DMS53 treated with DMSO at 0.1 percent for 48 hours (cell line): ENCODE data around the gene TSPAN4.

Experiments used
- DNase-seq: peaks from one replicate; lab custom pipeline; 2025; ENCODE audit not compliant: unreplicated experiment; lab: John Stamatoyannopoulos, UW

TSPAN4 gene

DNA sequence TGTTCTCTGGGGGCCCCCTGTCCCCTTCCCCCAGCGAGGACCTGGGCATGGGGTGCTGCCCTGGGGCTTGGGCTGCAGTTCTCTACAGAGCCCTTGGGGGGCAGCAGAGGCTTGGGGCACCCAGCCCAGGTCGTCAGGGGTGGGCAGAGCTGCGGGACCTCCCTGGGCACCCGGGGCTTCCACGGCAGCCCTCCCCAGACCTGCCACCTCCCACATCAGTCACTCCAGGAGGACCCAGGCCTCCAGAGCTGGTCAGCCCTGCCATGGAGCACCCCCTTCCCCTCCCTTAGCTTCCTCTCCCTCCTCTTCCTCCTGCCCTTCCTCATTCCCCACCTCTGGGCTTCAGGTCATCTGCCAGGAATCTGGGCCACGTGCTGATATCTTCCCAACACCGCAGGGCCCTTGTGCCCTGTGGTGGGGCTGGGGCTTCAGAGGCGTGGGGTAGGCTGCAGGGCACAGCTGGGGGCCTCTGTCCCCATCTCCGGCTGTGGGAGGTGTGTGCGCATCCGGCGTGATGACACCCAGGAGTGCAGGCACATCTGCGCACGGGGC lies 5.8 kb downstream of the TSPAN4 start:
- peak; percentile 56 for DNase-seq

DNA sequence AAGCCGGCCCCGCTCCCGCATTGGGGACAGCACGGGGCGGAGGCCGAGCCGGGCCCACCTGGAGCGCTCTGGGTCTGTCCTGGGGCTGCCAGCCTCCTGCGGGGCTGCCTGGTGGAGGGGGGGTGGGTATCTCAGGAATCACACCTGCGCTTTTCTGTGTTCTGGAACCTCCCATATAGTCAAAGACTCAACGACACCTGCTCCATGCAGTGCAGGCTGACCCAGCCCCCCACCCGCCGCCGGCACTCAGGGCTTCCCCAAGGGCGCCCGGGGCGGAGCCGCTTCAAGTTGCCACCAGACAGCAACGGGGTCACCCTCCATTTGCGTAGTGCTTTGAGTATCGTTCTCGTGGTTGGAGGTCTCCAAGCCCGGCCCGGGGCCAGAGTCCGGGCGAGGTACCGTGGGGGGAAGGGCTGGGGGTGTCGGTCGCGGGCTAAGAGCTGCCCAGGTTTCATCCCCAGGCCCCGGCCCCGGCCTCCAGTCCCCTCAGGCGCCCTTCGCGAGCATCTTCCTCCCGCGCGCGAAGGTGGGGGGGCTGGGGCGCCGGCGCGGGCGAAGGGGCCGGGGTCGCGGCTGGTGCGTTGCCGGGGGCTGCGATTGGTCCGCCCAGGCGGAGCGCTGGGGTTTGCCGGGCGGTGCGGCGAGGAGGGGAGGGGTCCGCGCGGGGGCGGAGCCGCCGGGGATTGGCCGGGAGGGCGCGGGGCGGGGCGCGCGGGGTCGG lies 6.6 kb downstream of the TSPAN4 start:
- peak; percentile 56 for DNase-seq

DNA sequence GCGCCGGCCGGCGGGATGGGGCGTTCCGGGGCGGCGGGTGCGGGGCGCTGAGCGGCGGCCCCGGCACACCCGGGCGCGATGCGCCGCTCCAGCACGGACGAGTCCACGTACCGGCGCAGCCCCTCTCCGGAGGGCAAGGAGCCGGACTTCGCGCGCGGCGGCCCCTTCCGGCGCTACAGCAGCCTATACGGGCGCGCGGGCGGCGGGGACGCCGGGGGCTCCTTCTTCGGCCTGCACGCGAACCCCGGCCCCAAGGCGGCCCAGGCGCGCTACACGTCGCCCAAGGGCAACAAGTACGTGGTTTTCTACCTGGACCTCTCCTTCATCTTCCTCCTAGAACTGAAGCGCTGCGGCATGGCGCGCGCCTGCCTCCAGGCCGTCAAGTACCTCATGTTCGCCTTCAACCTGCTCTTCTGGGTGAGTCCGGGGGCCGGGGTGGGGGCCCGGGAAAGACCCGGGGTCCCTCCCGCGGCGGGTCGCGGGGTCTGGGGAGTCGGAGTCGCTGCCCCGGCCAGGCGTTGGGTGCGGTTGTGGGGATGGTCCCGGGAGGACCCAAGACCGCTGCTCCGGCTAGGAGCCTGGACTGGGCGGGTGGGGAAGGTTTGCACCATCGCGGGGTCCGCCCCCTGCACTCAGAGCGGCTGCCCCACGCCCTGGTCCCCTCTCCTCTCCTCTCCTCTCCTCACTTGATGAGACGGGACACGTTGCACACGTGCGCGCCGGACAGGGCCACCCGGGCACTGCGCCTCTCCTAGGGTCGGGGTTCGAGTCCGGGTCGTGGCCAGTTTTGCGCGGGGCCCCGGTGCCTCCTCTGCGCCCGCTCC lies 7.5 kb downstream of the TSPAN4 start:
- peak; percentile 28 for DNase-seq

DNA sequence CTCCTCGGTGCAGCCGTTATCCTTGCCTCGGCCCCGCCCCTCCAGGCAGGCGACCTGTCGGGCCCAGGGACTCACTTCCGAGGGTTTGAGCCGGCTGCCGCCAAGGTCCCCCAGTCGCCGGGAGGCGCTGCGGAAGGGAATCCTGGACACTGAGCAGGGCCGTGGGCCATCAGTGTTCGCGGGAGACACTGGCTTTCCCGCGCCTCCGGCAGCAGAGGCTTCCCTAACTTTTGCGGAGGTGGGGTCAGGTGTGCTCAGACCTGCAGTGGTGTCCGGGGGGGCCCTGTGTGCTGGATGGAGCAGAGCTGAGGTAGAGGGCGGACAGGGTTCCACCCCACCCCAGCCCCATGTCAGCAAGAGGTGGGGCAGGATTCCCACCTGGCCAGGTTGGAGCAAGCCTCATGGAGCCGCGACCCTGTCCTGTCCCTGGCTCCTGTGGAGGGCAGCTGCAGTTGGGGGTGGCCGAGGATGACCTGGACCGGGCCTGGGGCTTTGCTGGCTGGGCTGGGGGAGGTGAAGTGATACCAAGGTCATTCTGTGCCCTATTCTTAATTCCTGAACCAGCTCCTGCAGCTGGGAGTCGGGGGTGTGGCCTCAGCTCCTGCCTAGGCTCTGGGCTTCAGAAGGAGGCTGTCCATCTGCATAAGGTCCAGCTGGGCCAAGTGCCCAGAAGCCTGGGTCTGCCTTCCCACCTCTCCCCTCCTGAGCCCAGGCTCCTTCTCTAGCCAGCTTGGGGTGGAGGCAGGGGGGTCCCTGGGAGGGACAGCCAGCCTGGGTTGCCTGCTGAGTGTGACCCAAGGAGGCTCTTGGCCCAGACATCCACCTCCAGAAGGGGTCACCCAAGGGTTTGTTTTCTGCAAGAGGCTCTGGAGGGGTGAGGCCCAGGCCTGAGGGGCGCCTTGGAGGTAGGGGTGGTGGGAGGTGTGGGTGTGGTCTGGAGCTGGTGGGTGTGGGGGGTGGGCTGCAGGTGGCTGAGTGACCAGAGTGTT lies 8.4 kb downstream of the TSPAN4 start:
- DNase-seq = peak; percentile 53

DNA sequence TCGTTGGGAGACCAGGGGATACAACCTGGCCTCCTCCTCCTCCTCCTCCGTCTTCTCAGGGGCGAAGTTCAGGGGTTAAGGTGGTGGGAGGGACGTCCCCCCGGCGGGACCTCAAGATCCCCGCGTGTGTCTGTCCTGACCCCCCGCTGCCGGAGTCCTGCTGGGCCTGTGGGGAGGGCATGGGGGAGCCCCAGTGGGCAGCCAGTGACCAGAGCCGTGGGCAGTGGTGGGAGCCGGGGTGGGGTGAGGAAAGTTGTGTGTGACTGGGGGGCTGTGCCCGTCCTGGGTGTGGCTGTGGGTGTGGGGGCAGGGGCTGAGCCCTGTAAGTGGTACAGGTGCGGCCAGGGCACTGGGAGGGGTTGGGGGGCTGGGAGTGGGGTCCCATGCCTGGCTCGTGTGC lies 10.1 kb downstream of the TSPAN4 start:
- DNase-seq = no peak

DNA sequence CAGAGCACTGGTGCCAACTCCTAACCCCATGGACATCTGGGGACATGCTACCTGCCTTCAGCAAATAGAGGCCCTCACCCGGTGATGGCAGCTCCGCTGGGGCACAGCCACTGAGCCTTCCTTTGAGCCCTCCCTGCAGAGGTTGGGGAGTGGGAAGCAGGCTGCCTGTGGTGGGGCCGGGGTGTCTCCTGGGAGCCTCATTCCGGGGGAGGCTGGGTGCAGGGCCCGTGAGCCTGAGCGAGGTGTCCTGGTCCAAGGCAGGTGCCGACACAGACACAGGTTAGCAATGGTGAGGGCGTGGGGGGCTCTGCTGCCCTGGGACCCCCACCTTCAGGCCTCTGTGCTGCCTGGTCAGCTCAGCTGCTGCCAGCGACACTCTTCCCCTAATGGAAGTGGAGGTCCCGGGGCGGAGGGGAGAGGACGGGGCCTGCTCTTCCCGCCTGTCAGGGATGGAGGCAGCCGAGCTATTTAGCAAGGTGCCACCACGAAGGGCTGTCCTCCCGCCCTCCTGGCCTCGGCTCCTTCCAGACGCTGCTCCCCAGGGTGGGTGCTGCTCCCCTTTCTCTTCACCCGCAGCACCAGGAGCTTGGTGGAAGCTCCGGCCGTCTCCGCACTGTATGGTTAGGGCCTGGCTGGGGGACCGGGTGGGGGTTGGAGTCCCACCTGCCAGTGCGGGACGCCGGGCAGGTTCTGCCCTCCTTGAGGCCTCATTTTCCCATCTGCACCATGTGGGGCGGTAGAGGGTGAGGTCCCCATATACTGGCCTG lies 11.2 kb downstream of the TSPAN4 start:
- no peak for DNase-seq

DNA sequence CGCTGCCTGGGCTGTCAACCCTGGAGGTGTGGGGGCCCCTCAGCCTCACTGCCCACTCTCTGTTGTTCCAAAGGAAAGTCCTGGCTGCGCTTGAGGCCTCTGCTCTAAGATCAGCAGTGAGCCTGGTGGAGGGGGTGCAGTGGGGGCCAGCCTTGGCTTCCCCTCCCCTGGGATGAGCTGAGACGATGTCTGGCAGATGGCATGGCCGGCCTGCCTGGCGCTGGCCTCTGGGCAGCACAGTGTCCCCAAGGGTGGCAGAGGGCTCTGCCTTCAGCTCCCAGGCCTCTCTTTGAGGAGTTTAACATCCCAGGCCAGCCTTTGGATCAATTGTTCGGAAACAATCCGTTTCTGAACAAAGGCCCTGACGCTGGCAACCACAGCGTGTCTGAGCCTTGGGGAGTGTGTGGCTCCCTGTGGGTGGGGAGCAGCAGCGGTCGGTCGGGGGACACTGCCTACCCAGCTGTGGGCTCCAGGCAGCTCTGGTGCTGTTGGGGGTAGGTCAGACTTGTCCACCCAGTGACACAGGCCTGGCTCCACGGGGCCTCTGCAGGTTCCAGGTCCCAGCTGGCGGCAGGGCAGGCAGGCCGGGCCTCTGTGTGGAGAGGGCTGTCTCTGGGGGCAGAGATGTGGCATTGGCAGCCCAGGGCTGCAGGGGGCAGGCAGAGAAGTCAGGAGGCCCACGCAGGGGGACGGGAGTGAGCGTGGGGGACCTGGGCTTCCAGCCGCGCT lies 12.1 kb downstream of the TSPAN4 start:
- DNase-seq = no peak

DNA sequence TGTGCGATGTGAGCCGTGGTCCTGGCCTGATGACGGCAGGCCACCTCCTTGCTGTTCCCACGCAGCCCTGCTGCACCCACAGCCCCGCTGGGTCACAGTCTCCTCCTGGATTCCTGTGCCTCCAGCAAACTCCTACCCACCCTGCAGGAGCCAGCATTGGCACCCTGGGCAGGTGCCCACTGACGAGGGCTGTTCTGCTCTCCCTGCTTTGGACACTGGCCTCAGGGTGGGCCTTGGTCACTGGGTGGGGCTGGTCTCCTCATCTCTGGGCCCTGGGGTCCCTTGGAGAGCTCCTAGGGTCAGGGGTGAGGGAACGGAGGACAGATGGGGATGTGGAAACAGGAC lies 12.7 kb downstream of the TSPAN4 start:
- no peak for DNase-seq

DNA sequence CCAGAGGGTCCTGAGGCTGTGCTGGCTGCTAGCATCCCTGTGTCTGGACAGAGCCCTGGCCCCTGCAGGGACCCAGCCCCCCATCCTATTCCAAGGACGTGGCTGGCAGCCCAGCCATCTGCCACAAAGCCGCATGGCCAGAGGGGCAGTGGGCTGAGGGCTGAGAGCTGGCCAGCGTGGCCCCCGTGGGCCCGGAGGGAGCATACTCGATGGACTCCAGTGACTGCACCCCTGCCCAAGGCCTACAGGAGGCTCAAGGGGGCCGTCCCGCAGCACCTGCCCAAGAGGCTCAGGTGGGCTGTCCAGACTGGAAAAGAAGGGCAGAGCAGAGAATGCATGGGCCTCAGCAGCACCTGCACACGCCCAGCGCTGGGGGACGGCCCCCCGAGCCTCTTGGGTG lies 13.1 kb downstream of the TSPAN4 start:
- DNase-seq = no peak

DNA sequence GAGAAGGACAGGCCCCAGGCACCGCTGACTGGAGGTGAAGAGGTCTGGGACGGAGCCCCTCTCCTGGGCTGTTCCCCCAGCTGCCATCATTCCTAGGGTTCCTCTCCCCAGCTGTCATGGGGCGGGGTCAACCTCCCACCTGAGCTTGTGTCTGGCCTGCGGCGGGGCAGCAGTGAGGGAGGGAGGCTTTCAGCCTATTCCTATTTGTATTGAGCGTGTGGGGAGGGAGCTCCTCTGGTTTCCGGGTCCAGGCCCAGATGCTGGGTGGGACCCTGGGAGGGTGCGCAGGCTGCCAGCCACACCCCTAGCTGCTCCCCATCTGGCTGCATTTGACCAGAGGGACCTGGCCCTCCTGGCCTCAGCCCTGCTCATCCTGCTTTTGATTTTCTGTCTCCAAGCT lies 13.7 kb downstream of the TSPAN4 start:
- DNase-seq = no peak

DNA sequence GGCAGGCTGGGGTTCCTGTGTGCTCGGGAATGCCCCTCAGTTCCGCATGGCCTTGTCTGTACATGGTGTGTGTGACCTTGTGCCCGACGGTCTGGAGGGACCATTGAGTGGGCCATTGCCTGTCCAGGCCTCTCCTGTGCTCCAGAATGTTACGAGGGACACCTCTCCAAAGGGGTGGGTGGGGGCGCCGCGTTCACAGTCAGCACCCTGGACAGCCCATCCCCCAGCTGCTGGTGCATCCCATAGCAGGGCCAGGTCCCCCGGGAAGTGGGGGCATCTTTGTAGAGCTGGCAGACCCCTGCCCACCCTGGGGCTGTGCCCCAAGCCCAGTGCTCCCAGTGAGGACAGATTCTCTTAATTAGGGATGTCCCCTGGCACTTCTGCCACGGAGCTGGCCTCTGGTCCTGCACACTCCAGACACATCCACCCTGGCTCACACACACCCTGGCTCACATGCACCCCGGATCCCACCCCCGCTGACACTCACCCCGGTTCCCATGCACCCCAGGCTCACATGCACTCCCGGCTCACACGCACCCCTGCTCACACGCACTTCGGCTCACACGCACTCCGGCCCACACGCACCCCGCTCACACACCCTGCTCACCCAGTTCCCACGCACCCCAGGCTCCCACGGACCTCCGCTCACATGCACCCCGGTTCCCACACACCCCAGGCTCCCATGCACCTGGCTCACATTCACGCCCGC lies 15.6 kb downstream of the TSPAN4 start:
- DNase-seq = no peak

DNA sequence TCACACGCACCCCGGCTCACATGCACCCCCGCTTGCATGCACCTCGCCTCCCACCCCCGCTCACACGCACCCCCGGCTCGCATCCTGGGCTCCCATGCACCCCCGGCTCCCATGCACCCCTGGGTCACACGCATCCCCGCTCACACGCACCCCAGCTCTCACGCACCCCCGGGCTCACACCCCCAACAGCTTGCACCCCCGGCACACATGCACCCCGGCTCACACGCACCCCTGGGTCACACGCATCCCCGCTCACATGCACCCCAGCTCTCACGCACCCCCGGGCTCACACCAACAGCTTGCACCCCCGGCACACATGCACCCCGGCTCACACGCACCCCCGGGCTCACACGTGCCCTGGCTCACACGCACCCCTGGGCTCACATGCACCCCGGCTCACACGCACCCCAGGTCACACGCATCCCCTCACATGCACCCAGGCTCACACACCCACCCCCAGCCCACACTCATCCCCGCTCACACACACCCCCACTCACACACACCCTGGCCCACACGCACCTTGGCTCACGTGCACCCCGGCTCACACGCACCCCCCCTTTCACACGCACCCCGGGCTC lies 16.2 kb downstream of the TSPAN4 start:
- DNase-seq = no peak

DNA sequence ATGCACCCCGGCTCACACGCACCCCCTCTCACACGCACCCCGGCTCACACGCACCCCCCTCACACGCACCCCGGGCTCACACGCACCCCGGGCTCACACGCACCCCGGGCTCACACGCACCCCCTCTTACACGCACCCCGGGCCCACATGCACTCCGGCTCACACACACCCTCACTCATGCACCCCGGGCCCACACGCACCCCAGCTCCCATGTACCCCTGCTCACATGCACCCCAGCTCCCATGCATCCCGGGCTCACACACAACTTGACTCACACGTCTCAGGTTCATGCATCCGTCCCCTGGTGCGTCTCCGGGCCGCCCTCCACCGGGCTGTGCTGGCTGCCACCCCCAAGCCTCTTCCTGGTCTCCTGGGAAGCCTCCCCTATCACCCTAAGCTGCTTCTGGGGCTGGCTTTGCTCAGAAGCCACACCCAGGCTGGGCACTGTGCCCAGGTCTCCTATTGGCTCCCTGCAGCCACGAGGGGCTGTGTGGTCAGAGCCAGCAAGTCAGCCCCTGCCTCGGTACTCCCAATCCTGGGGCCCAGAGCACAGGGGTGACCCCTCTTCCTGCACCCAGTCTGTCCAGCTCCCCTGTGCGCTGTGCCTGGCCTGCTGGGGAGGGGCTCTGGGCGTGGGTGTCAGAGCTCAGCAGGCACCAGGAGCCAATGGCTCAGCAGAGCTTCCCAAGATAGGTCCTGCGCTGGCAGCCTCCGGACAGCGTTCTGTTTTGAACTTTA lies 16.9 kb downstream of the TSPAN4 start:
- no peak for DNase-seq

DNA sequence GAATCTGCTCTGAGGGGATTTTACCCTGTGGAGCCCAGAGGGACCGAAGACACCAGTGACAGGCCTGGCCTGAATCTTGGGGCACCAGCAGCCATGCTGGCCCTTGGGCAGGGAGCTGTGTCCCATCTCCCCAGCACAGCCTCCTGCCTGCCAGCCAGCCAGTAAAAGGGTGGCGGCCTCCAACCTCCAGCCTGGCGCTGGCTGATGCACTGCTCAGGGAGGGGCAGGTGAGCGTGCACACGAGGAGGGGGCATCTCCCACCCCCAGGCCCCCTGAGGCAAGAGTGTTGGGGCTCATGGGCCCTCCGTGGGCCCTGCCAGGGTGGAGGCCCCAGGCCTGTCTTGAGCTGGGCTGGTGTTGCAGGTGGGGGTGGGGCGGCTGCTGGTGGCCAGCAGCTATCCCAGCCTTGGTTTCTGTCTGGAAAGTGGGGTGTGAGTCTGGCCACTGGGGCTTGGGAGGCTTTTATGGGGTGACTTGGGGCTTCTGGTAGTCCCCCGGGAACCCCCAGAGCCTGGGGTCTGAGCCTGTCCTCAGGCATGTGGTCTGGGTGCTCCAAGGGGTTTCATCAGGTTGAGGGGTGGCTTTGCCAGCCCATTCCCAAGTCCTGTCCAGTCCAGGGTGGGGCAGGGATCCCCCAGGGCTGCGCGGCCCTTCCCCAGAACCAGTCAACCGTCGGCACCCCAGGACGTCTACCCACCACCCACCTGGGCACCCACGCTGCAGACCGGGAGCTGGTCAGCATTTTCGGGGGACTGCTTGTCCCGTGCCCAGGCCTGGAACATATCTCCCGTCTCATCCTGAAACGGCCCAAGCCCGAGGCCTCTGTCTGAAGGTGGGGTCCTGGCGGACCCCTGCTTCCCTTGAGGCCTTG lies 17.8 kb downstream of the TSPAN4 start:
- DNase-seq = no peak

DNA sequence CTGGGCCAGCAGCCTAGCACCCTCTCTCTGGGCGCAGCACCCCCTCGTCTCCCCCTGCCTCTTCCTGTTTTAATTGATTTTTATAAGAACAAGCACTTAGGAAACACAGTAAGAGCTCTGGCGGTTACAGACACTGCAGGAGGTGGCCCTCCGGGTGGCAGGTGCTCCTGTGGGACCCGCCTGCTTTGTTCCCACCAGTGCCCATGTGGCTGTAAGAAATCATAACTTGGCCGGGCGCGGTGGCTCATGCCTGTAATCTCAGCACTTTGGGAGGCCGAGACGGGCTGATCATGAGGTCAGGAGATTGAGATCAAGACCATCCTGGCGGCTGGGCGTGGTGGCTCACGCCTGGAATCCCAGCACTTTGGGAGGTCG lies 18.4 kb downstream of the TSPAN4 start:
- no peak for DNase-seq

DNA sequence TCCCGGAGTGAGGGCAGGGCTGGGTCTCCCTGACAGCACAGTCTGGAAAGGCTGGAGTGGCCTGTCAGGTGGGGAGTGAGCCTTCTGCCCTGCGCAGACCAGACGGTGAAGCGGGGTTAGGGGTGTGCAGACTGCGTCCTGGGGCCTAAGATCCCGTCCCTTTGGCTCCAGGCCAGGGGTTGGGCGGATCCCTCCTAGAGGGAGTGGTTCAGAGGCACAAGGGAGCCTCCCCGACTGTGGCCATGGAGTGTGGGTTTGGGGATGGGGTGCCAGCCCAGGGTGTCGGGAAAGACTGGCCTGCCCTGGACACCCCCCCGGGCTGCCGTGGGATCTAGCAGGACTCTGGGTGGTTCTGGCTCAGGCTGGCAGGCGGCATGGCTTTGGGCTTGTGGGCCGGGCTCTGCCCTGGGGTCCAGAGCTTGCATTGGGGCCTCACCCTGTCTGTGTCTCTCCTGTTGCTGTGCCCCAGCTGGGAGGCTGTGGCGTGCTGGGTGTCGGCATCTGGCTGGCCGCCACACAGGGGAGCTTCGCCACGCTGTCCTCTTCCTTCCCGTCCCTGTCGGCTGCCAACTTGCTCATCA lies 19.5 kb downstream of the TSPAN4 start:
- no peak for DNase-seq

DNA sequence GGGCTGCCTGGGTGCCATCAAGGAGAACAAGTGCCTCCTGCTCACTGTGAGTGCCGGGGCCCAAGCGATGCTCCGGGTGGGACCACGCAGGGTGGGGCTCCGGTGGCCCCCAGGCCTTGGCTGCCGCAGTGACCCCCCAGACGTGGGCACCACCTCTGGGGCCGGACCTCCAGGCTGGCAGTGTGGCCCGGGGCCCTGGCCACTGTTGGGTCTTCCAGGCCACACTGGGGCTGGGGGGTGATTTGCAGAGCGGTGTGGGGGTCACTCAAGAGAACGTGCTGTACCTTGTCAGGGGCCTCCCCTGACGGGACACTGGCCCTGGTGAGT lies 20.0 kb downstream of the TSPAN4 start:
- no peak for DNase-seq
